Measurements from ENCODE around the gene ADGRE3.

Gene ADGRE3

GRCh38 chr19:14703833-14704232, 29.2 kb upstream of the ADGRE3 start:
- POLR2A ChIA-PET: no interaction called here
- DNase-seq (ENCODE audit: extremely low spot score): no peak
- TF ChIP-seq CTCF (IDR thresholded peaks at IDR 0.05; ENCODE audit: control extremely low read depth, extremely low read depth, low read depth, missing control alignments): no peak
- CTCF ChIA-PET: no interaction called here

- DNase-seq (ENCODE audit: extremely low spot score): no peak
- ChIA-PET POLR2A (no interaction called here), CTCF (interaction anchor here (2.4 kb wide), 1 partner anchor 15 kb away, joined by 11 read pairs; no protein-coding TSS in a partner anchor)
- no peak for TF ChIP-seq CTCF (IDR thresholded peaks at IDR 0.05; ENCODE audit: control extremely low read depth, extremely low read depth, low read depth, missing control alignments)
Measured at GRCh38 chr19:14700711-14701375, 26.2 kb upstream of the ADGRE3 start.

- CTCF ChIA-PET: interaction anchor here (2.4 kb wide), 1 partner anchor 14 kb away, joined by 11 read pairs; no protein-coding TSS in a partner anchor
- POLR2A ChIA-PET: no interaction called here
- DNase-seq (ENCODE audit: extremely low spot score): no peak
- no peak for TF ChIP-seq CTCF (IDR thresholded peaks at IDR 0.05; ENCODE audit: control extremely low read depth, extremely low read depth, low read depth, missing control alignments)
Measured at GRCh38 chr19:14699641-14700040, 25.0 kb upstream of the ADGRE3 start.

- no peak for DNase-seq (ENCODE audit: extremely low spot score)
- no peak for TF ChIP-seq CTCF (IDR thresholded peaks at IDR 0.05; ENCODE audit: control extremely low read depth, extremely low read depth, low read depth, missing control alignments)
- POLR2A ChIA-PET: no interaction called here
- CTCF ChIA-PET: interaction anchor here (1.2 kb wide), 1 partner anchor 139 kb away, joined by 4 read pairs; no protein-coding TSS in a partner anchor
Measured at GRCh38 chr19:14695471-14695870, 20.8 kb upstream of the ADGRE3 start.

GRCh38 chr19:14694641-14695266, 20.1 kb upstream of the ADGRE3 start:
- CTCF ChIA-PET: interaction anchor here (1.2 to 13.2 kb wide), 2 partner anchors 119 to 138 kb away, joined by 4 to 307 read pairs; partner anchors contain the start of genes CLEC17A and NDUFB7
- TF ChIP-seq CTCF (IDR thresholded peaks at IDR 0.05; ENCODE audit: control extremely low read depth, extremely low read depth, low read depth, missing control alignments): no peak
- POLR2A ChIA-PET: no interaction called here
- no peak for DNase-seq (ENCODE audit: extremely low spot score)

GRCh38 chr19:14689598-14690503, 15.2 kb upstream of the ADGRE3 start, which contains the start of gene ZNF333:
Gene ZNF333 (plus strand): TSS chr19:14690048. CDS start chr19:14693492, 3,444 bp downstream.
- TF ChIP-seq CTCF (IDR thresholded peaks at IDR 0.05; ENCODE audit: control extremely low read depth, extremely low read depth, low read depth, missing control alignments): no peak
- DNase-seq (ENCODE audit: extremely low spot score): peak; percentile 97
- ChIA-PET CTCF (interaction anchor here (1.0 to 13.2 kb wide), 8 partner anchors 8 to 165 kb away, joined by 3 to 307 read pairs (median 4); partner anchors contain the start of genes ADGRE3, CLEC17A and NDUFB7), POLR2A (interaction anchor here (0.5 to 1.1 kb wide), 4 partner anchors 84 to 219 kb away, joined by 3 read pairs; no protein-coding TSS in a partner anchor)

All from GM10248 (cell line).